ENCODE data around the gene ZFAND2B.

DNA sequence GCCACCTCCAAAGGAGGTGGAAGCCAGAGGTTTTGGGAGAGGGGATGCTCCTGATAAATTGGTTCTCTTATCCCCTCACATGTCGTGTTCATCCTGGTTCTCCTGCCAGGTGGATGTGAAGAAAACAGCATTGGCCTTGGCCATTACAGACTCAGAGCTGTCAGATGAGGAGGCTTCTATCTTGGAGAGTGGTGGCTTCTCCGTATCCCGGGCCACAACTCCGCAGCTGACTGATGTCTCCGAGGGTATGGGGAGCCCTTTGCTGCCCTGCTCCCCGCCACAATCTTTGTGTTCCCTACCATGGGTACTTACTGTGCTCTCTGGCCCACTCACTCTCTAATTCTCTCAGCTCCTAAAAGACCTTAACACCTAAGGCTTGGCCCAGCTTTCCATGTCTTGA lies 25.1 kb upstream of the ZFAND2B start:
- TF ChIP-seq, protein P1, sequence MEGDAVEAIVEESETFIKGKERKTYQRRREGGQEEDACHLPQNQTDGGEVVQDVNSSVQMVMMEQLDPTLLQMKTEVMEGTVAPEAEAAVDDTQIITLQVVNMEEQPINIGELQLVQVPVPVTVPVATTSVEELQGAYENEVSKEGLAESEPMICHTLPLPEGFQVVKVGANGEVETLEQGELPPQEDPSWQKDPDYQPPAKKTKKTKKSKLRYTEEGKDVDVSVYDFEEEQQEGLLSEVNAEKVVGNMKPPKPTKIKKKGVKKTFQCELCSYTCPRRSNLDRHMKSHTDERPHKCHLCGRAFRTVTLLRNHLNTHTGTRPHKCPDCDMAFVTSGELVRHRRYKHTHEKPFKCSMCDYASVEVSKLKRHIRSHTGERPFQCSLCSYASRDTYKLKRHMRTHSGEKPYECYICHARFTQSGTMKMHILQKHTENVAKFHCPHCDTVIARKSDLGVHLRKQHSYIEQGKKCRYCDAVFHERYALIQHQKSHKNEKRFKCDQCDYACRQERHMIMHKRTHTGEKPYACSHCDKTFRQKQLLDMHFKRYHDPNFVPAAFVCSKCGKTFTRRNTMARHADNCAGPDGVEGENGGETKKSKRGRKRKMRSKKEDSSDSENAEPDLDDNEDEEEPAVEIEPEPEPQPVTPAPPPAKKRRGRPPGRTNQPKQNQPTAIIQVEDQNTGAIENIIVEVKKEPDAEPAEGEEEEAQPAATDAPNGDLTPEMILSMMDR (IDR thresholded peaks at IDR 0.05; ENCODE audit: low read depth, low read length): no peak
- no peak for TF ChIP-seq EZH2phosphoT487 (IDR thresholded peaks at IDR 0.05; ENCODE audit: low read depth)

Measured in OCI-LY3 (cell line).